OCI-LY3 (cell line): ENCODE measurements around the gene ACACA.

Experiments used
- H2AFZ ChIP-seq: fragments of 200-600, 300-600 bp; shearing (Covaris generic); 2 replicates; pipeline ENCODE4 v1.6.0; 2014; ENCODE audit warnings: antibody characterized with exemption, low read depth, low read length
- H3K27ac ChIP-seq: fragments of 200-600, 300-600 bp; sonication (generic); 2 replicates; pipeline ENCODE4 v1.5.1; 2014; ENCODE audit warnings: mild to moderate bottlenecking, low read length, moderate library complexity, mixed read lengths
- H3K27me3 ChIP-seq: fragments of 200-600, 300-600 bp; sonication (generic); 2 replicates; pipeline ENCODE4 v1.6.1; 2014; ENCODE audit warnings: low read depth, low read length, mixed read lengths
- H3K36me3 ChIP-seq: fragments of 200-600, 300-600 bp; sonication (generic); replicated peaks from 2 replicates; pipeline ENCODE3; 2014; ENCODE audit warnings: low read depth, low read length, mixed read lengths
- H3K4me1 ChIP-seq: fragments of 300-600, 200-600 bp; sonication (generic); 2 replicates; pipeline ENCODE4 v1.6.1; 2014; ENCODE audit warnings: low read length, mixed read lengths
- H3K4me2 ChIP-seq: fragments of 200-600, 300-600 bp; sonication (generic); 2 replicates; pipeline ENCODE4 v1.6.1; 2014; ENCODE audit warnings: low read length, mixed read lengths
- H3K4me3 ChIP-seq: fragments of 300-600, 200-600 bp; sonication (generic); 2 replicates; pipeline ENCODE4 v1.5.1; 2014; ENCODE audit warnings: antibody characterized with exemption, mild to moderate bottlenecking, low read length, moderate library complexity
- H3K79me2 ChIP-seq: fragments of 300-600, 200-600 bp; shearing (Covaris generic); 2 replicates; pipeline ENCODE4 v1.6.1; 2014; ENCODE audit warnings: mild to moderate bottlenecking, low read length, mixed read lengths
- H3K9ac ChIP-seq: fragments of 300-600, 200-600 bp; shearing (Covaris generic); 2 replicates; pipeline ENCODE4 v1.6.0; 2014; ENCODE audit warnings: mild to moderate bottlenecking, low read length, moderate library complexity
- H3K9me3 ChIP-seq: fragments of 200-600, 300-600 bp; shearing (Covaris generic); 2 replicates; pipeline ENCODE4 v1.6.1; 2014; ENCODE audit warnings: low read length, mixed read lengths; ENCODE audit not compliant: insufficient read depth
- H4K20me1 ChIP-seq: fragments of 200-600, 300-600 bp; sonication (generic); 2 replicates; pipeline ENCODE4 v1.6.1; 2016; ENCODE audit warnings: low read length, mixed read lengths; ENCODE audit not compliant: insufficient read depth
- EZH2phosphoT487 ChIP-seq: fragments of 200-600 bp; shearing (Covaris generic); IDR thresholded peaks from 2 replicates; pipeline ENCODE4 v1.6.1; 2018; ENCODE audit warnings: antibody characterized with exemption, mixed run types, low read depth
- TF ChIP-seq, protein P1 (sequence below): fragments of 200-600, 300-600 bp; sonication (generic); IDR thresholded peaks from 2 replicates; pipeline ENCODE4 v1.5.1; 2014; ENCODE audit warnings: antibody characterized with exemption, low read length, low read depth

Gene ACACA

DNA sequence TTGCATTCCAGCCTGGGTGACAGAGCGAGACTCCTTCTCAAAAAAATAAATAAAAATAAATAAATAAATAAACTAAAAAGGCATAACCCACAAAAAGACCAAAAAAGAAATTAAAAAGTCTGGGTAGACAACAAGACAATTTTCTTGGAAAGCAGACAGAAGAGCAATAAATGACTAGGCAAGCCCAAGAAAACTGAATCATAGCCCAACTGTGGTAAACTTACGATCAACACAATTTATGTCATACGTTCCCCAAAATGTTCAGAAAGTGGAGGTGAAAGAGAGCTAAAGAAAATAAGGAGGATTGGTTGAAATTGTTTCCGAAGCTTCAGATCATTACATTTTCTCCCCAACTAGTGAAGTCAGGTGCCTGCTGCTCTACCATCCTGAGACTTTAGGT is 62.1 kb downstream of the ACACA start:
- H4K20me1 ChIP-seq = peaks cover 7% of the 10 kb centered on the region
- no peak overlapping the region for H3K4me3 ChIP-seq
- no peak overlapping the region for H3K9ac ChIP-seq
- H3K9me3 ChIP-seq = no peaks in the 10 kb centered on the region
- H3K36me3 ChIP-seq = peaks cover 15% of the 10 kb centered on the region
- TF ChIP-seq, protein P1, sequence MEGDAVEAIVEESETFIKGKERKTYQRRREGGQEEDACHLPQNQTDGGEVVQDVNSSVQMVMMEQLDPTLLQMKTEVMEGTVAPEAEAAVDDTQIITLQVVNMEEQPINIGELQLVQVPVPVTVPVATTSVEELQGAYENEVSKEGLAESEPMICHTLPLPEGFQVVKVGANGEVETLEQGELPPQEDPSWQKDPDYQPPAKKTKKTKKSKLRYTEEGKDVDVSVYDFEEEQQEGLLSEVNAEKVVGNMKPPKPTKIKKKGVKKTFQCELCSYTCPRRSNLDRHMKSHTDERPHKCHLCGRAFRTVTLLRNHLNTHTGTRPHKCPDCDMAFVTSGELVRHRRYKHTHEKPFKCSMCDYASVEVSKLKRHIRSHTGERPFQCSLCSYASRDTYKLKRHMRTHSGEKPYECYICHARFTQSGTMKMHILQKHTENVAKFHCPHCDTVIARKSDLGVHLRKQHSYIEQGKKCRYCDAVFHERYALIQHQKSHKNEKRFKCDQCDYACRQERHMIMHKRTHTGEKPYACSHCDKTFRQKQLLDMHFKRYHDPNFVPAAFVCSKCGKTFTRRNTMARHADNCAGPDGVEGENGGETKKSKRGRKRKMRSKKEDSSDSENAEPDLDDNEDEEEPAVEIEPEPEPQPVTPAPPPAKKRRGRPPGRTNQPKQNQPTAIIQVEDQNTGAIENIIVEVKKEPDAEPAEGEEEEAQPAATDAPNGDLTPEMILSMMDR = no peak
- TF ChIP-seq EZH2phosphoT487 = no peak
- H3K79me2 ChIP-seq = peaks cover 82% of the 10 kb centered on the region
- no peak overlapping the region for H3K4me2 ChIP-seq
- H3K4me1 ChIP-seq = no peaks in the 10 kb centered on the region
- H2AFZ ChIP-seq = no peak overlapping the region
- no peaks in the 10 kb centered on the region for H3K27me3 ChIP-seq
- H3K27ac ChIP-seq = no peak overlapping the region

DNA sequence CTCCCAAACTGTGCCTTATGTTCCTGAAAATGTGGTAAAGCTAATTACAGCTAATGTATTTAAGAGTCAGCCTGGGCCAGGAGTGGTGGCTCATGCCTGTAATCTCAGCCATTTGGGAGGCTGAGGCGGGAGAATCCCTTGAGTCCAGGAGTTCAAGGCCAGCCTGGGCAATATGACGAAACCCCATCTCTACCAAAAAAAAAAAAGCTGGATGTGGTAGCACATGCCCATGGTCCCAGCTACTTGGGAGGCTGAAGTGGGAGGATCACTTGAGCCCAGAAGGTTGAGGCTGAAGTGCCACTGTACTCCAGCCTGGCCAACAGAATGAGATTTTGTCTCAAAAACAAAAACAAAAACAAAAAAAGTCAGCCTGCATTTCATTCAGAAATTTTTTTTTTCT is 64.0 kb downstream of the ACACA start:
- Histone ChIP-seq H4K20me1 (peaks cover 7% of the 10 kb centered on the region), H3K4me3 (no peak overlapping the region), H3K9ac (no peak overlapping the region), H3K79me2 (peaks cover 78% of the 10 kb centered on the region), H3K27ac (no peak overlapping the region), H3K4me1 (no peaks in the 10 kb centered on the region), H3K27me3 (no peaks in the 10 kb centered on the region), H2AFZ (no peak overlapping the region), H3K4me2 (no peak overlapping the region), H3K36me3 (peaks cover 10% of the 10 kb centered on the region), H3K9me3 (no peaks in the 10 kb centered on the region)
- no peak for TF ChIP-seq EZH2phosphoT487
- TF ChIP-seq, protein P1 = no peak

DNA sequence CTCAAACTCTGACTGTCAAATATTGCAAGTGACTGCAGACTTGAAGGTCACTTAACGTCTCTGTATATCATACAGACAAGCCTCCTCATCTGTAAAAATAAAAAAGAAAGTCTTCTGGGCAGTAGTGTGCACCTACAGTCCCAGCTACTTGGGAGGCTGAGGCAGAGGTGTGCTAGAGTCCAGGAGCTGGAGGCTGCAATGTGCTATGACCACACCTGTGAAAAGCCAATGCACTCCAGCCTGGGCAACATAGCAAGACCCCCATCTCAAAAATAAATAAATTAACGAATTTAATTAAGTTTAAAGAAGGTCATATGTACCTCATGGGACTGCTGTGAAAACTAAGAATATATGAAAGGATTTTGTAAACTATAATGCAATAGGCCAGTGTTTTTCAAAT is 65.8 kb downstream of the ACACA start:
- Histone ChIP-seq H3K4me1 (no peaks in the 10 kb centered on the region), H3K36me3 (peaks cover 11% of the 10 kb centered on the region), H3K9me3 (no peaks in the 10 kb centered on the region), H3K4me2 (no peak overlapping the region), H2AFZ (no peak overlapping the region), H4K20me1 (peaks cover 7% of the 10 kb centered on the region), H3K27ac (no peak overlapping the region), H3K9ac (no peak overlapping the region), H3K79me2 (peaks cover 76% of the 10 kb centered on the region), H3K4me3 (no peak overlapping the region), H3K27me3 (no peaks in the 10 kb centered on the region)
- TF ChIP-seq, protein P1 = no peak
- TF ChIP-seq EZH2phosphoT487 = no peak

DNA sequence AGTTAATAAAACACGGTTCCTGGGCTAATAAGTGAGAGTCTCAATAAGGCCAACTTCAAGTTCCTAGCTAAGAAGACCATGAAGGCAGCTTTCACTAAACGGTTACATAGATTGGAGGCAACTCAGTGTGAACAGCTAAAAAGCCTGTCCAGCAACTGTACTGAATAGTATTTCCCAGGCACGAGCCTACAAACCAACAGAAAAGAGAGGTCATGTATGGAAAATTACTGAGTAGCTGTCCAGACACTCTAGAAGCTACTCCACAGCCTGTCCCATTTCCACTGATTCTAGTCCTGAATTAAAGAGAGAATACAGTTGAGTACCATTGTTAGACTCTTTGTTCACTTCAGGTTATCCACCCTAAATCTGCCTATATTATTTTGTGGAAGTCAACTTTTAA is 67.3 kb downstream of the ACACA start:
- peaks cover 75% of the 10 kb centered on the region for H3K79me2 ChIP-seq
- TF ChIP-seq, protein P1 = no peak
- no peak for TF ChIP-seq EZH2phosphoT487
- H2AFZ ChIP-seq = no peak overlapping the region
- H3K4me3 ChIP-seq = no peak overlapping the region
- no peak overlapping the region for H3K4me2 ChIP-seq
- H3K9me3 ChIP-seq = no peaks in the 10 kb centered on the region
- peaks cover 9% of the 10 kb centered on the region; the same call in 1 of the 2 replicates for H4K20me1 ChIP-seq
- H3K9ac ChIP-seq = no peak overlapping the region
- H3K36me3 ChIP-seq = peaks cover 8% of the 10 kb centered on the region
- no peaks in the 10 kb centered on the region for H3K27me3 ChIP-seq
- no peaks in the 10 kb centered on the region for H3K4me1 ChIP-seq
- no peak overlapping the region for H3K27ac ChIP-seq
